Cardiac ventricle fibroblast (primary cell): ENCODE measurements around the gene ZFP42. TPM values are rescaled to one million over a fixed set of nuclear protein-coding genes. Genes with fewer than 3 reads are reported as not detected.

Experiments
- total RNA-seq: library from RNA; depleted of rRNA; stranded (reverse); fragments of >200 nt; gene quantifications from 2 replicates; pipeline ENCODE4 v1.2.3, GENCODE V29; 2015

Gene ZFP42
- not detected in 2 replicates for total RNA-seq

GRCh38 chr4:187995322-187996207 lies at the start of gene ZFP42:
Gene ZFP42 (plus strand): TSS chr4:187995771. CDS start chr4:188002808, 7,037 bp downstream.

Other genes starting within 250 kb of the ZFP42 start
- not detected in 2 replicates for gene TRIML2, start 113.8 kb downstream of the ZFP42 start, total RNA-seq
- gene TRIML1, start 143.7 kb downstream of the ZFP42 start, total RNA-seq, result not detected in 2 replicates